ENCODE measurements around the gene MMAA. TPM values are rescaled to one million over a fixed set of nuclear protein-coding genes. Genes with fewer than 3 reads are reported as not detected.
"Not testable (repeated sequence)": the region's sequence is repeated elsewhere in the genome, so short reads cannot be mapped to it uniquely, and the experiment has no call there.

Gene MMAA
- total and polyA plus RNA-seq, 10 donors: 4.5 to 9.3 (median 7.5) TPM

DNA sequence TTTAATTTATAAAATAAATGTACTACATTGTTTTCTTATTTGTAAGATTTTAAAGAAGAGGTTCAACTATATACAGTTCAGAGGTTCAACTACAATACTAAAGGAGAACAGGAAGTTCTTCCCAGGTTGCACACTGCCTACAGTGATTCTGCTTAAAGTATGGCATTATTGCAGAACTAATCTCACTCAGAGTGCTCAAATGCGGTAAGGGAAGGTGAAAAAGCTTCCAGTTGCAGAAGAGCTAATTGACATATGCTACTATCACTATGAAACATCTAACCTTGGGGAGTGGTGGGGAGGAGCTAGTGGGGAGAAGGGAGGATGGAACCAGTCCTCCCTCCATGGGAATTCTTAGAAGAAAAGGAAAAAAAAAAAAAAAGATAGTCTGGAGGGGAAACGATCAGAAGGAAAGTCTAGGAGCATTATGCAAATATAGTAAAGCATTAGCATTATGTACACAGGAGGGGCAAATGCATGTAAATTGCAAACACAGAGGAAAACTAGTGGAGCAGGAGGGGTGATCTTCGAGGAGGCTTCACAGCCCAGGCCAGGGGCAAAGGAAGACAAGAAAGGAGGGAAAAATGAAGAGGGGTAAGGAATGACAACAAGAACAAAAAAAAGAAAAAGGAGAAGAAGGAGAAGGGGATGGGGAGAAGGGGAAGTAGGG lies 32.0 kb upstream of the MMAA start:
- Histone ChIP-seq H3K4me1 (no peaks in the 10 kb centered on the region), H3K27me3 (replicated peaks in 1 of 7) (no peaks in the 10 kb centered on the region), H3K9me3 (peaks cover 0 to 8% (median 0%) of the 10 kb centered on the region in 8 donors), H3K27ac (no peak overlapping the region), H3K36me3 (no peaks in the 10 kb centered on the region), H3K4me3 (no peak overlapping the region)
- 49 to 64% (median 53%) methylated on average over 3 of the region's 3 CpGs for WGBS, 5 donors
- DNase-seq: no peak
- TF ChIP-seq, protein P1, sequence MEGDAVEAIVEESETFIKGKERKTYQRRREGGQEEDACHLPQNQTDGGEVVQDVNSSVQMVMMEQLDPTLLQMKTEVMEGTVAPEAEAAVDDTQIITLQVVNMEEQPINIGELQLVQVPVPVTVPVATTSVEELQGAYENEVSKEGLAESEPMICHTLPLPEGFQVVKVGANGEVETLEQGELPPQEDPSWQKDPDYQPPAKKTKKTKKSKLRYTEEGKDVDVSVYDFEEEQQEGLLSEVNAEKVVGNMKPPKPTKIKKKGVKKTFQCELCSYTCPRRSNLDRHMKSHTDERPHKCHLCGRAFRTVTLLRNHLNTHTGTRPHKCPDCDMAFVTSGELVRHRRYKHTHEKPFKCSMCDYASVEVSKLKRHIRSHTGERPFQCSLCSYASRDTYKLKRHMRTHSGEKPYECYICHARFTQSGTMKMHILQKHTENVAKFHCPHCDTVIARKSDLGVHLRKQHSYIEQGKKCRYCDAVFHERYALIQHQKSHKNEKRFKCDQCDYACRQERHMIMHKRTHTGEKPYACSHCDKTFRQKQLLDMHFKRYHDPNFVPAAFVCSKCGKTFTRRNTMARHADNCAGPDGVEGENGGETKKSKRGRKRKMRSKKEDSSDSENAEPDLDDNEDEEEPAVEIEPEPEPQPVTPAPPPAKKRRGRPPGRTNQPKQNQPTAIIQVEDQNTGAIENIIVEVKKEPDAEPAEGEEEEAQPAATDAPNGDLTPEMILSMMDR (IDR thresholded peaks at IDR 0.05 in 8 of 11, conservative IDR thresholded peaks at IDR 0.05 in 3 of 11): no peak
- TF ChIP-seq POLR2AphosphoS5 (IDR thresholded peaks at IDR 0.05) (no peak), POLR2A (IDR thresholded peaks at IDR 0.05) (no peak)
- intact Hi-C loops (cut with DNase I; ENCODE audit: low total_unique reads): no loop called here

DNA sequence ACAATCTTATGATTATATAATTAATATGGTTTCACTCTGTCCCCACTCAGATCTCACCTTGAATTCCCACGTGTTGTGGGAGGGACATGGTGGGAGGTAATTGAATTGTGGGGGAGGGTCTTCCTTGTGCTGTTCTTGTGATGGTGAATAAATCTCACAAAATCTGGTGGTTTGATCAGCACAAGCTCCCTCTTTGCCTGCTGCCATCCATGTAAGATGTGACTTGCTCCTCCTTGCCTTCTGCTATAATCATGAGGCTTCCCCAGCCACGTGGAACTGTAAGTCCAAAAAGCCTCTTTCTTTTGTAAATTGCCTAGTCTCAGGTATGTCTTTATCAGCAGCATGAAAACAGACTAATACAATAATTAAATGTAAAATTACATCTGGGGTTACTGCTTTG lies 29.8 kb upstream of the MMAA start:
- intact Hi-C loops (cut with DNase I; ENCODE audit: low total_unique reads): not testable (repeated sequence)

DNA sequence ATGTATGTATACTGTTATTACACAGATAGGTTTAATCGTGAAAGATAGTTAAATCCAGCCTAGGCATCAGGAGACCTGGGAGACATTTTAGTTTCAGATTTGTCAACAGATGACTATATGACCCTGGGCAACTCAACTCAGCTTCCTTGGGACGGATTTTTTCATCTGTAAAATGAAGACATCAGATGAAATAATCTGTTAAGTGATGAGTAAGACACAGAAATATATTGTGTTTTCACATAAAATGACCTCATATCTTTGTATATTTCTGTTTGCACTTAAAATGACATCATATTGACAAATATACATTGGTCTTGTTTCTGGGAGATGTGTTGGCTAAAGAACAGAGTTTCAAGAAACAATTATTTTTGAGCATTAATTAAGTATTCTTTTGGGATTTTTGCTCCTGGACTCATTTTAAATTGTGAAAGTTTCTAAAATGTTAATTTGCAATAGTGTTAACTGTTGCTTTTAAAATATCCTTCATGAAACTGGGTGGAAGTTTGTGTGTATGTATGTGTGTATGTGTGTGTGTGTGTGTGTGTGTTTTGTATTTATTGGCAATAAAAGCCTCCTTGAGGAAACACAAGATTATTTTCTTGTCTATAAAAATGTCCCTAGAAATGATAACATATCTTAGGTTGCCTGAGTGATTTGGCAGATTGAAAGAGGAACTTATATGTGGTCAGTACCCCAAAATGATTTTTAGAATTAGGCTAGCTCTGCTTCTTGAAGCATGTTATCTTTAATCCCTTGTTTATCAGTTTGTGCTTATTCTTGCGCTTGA lies 29.1 kb upstream of the MMAA start:
- H3K9me3 ChIP-seq: peaks cover 0 to 8% (median 0%) of the 10 kb centered on the region in 8 donors
- no peaks in the 10 kb centered on the region for H3K4me1 ChIP-seq
- H3K36me3 ChIP-seq: no peaks in the 10 kb centered on the region
- TF ChIP-seq POLR2AphosphoS5 (IDR thresholded peaks at IDR 0.05): no peak
- TF ChIP-seq, protein P1 (IDR thresholded peaks at IDR 0.05 in 8 of 11, conservative IDR thresholded peaks at IDR 0.05 in 3 of 11): no peak
- TF ChIP-seq POLR2A (IDR thresholded peaks at IDR 0.05): no peak
- 78 to 90% (median 87%) methylated on average over 3 of the region's 3 CpGs for WGBS, 5 donors
- no peaks in the 10 kb centered on the region for H3K27me3 ChIP-seq (replicated peaks in 1 of 7)
- H3K27ac ChIP-seq: no peak overlapping the region
- H3K4me3 ChIP-seq: no peak overlapping the region
- intact Hi-C loops (cut with DNase I; ENCODE audit: low total_unique reads): no loop called here
- no peak for DNase-seq

More for the DNA sequence above, 29.8 kb upstream of the MMAA start:
- H3K27ac ChIP-seq; DNase-seq; H3K36me3 ChIP-seq; H3K4me3 ChIP-seq; H3K4me1 ChIP-seq; H3K9me3 ChIP-seq; H3K27me3 ChIP-seq (replicated peaks in 1 of 7): not testable (repeated sequence)
- 68 to 88% (median 79%) methylated on average over 2 of the region's 2 CpGs for WGBS, 5 donors

DNA sequence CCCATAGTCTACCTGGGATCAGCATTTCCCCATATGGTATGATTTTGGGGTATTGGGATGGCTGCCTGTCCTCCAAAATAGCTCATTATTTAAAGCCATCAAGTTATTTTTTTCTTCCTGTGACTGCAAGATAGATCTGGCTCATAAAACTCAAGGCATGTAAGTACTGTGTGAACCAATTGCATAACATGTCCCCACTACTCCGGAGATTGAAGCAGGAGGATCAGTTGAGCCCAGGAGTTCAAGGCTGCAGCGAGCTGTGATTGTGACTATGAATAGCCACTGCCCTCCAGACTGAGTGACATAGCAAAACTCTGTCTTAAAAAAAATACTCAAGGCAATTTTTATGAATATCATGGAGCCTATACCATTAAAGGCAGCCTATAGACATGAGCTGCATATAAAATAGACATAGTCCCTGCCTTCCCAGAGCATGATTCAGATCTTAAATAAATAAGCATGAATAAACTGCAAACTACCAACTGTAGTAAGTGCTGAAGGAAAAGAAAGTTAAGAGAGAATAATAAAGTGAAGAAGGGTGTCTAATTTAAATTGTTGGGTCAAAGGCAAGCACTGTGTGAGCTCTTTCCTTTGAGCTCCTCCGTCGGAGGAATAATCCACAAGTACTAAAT lies 16.9 kb upstream of the MMAA start:
- TF ChIP-seq POLR2AphosphoS5 (IDR thresholded peaks at IDR 0.05) (no peak), POLR2A (IDR thresholded peaks at IDR 0.05) (no peak)
- TF ChIP-seq, protein P1 (IDR thresholded peaks at IDR 0.05 in 8 of 11, conservative IDR thresholded peaks at IDR 0.05 in 3 of 11): no peak
- H3K4me1 ChIP-seq: no peaks in the 10 kb centered on the region
- no peak overlapping the region for H3K27ac ChIP-seq
- WGBS, 5 donors: 81 to 90% (median 86%) methylated on average over 4 of the region's 4 CpGs
- no peaks in the 10 kb centered on the region for H3K36me3 ChIP-seq
- intact Hi-C loops (cut with DNase I; ENCODE audit: low total_unique reads): no loop called here
- no peak for DNase-seq
- no peak overlapping the region for H3K4me3 ChIP-seq
- peaks cover 0 to 21% (median 19%) of the 10 kb centered on the region in 8 donors for H3K9me3 ChIP-seq
- H3K27me3 ChIP-seq (replicated peaks in 1 of 7): no peaks in the 10 kb centered on the region
